Kasumi-1 (cell line): ENCODE data around the gene ALDH4A1.
A peak's percentile ranks its signal among the peaks of the same experiment; 100 is the strongest.

Experiments used
- DNase-seq, 2 experiments: peaks; one replicate each; lab custom pipeline; 2025; lab: John Stamatoyannopoulos, UW

Gene ALDH4A1

DNA sequence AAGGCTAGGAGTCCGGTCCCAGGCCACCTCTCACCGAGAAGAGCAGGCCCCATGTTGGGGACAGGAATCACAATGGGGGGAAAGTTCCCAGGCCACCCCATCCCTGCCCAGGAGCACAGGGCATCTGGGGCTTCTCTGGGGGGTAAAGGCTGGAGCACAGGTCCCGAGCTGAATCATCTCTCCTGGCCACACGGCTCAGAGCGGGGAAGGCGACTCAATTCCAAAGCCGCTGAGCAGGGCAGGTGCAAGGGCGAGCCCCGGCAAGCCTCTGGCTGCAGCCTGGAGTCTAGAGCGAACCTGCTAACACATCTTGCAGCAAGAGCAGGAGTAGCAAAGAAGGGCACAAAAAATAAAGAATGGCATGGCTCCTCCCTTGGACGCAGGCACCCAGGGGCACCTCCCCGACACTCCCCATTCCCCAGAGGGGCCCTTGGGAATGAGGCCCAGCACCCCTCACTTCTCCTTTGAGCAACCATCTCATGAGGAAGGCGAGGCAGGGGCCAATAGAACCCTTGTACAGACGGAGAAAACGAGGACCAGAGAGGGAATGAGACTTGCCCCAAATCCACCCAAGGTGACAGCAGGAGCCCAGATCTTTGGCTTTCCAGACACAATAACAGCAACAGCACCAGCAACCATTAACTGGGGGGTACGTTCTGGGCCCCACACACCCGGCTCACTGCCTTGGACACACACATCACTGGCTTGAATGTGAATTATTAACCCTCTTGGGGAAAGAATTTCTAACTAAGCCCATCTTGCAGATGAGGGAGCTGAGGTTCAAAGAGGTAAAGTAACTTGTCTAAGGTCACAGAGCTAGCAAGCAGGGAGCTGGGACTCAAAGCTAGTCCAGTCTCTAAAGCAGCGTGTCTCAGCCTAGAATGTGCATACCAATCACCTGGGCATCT, 20.7 kb upstream of the ALDH4A1 start:
- DNase-seq = no peak

DNA sequence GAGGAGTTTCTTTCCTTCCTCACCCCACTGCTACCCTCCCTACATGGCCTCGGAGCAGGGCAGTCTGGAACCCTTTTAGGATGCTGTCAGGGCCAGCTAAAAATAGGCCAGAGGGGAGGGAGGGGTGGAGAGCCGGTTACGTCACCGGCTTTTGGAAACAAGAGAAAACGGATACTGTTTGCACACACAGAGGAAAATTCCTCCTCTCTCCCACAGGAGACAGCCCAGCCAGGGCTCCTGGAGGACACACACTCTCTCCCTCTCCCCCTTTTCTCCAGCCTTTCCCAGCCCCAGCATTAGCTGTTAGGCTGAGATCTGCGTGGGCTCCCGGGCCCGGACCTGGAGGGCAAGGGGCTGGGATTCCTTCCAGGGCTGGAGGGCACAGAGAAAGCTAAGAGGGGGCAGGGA, 20.0 kb upstream of the ALDH4A1 start:
- no peak for DNase-seq

DNA sequence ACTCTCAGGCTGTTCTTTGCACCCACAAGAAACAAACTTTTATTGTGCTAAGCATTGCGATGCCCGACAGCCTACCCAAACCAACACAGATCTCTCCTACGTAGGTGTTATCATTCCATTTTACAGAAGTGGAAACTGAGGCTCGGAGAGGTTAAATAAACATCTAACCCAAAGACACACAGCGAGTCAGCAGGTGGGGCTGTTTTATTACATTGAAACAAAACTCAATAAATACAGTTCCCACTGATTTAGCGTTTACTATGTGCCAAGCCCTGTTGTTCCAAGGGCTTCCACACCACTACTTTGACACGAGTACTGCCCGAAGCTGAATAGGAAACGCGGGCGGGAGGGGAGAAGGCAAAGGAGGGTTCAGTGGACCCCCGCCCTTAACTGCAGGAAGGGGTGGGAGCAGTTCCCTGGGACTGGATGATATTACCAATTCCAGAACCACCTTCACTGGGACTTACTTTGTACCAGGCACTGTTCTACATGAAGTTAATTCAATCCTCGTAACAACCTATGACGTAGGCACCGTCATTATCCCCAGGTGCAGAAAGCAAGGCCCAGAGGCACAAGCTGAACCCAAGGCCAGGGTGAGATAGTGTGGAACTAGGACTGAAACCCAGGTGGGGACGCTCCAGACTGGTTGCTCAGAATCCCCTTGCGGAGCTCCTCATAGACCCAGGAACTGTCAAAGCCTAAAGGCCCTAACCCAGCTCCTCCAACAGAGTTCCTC, 19.3 kb upstream of the ALDH4A1 start:
- no peak for DNase-seq

DNA sequence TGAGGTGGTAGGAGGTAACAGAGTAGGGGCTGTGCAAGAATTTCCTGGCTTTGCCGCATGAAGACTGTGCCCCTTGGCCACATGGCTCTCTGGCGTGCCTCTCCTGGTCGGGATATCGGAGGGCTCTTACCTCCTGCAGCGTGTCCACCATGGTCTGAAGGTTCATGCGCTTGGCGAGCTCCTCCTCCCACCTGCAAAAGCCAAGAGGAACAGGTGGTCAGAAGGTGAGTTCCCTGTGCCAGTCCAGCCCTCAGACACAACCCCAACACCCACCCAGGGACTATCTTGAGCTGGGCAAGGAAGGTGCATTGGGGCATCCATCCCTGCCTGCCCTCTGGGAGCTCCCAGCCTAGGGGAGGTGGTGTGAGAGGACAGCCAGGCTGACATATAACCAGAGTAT, 18.6 kb upstream of the ALDH4A1 start:
- DNase-seq = no peak

- no peak for DNase-seq
Observed at GRCh38 chr1:18919956-18920355, 17.6 kb upstream of the ALDH4A1 start.

GRCh38 chr1:18919197-18919905, 17.0 kb upstream of the ALDH4A1 start:
- DNase-seq = no peak

GRCh38 chr1:18918417-18918816, 16.1 kb upstream of the ALDH4A1 start:
- no peak for DNase-seq

GRCh38 chr1:18917071-18917799, 14.9 kb upstream of the ALDH4A1 start:
- no peak for DNase-seq

DNA sequence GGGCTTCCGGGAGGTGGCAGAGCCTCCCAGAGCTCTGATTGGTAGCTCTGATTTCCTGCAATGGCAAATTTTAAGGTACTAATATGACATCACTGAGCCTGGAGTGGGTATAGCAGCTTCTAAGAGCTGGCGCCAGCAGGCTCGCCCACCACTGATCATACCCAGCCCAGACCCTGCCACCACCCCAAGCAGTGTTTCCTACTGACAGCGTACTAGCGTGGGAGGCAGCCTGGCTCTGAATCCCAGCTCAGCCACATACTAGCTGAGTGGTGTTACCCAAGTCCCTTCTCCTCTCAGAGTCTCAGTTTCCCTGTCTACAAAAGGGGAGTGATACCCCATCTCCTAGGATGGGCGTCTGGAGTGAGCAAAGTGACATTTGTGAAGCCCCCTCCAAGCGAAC, 13.0 kb upstream of the ALDH4A1 start:
- no peak for DNase-seq

GRCh38 chr1:18913065-18913835, 10.9 kb upstream of the ALDH4A1 start:
- DNase-seq = peak; percentile 63 to 65

- DNase-seq = no peak
Observed at GRCh38 chr1:18912550-18912949, 10.2 kb upstream of the ALDH4A1 start.

- no peak for DNase-seq
Observed at GRCh38 chr1:18908911-18909771, 6.8 kb upstream of the ALDH4A1 start.

GRCh38 chr1:18907917-18908845, 5.8 kb upstream of the ALDH4A1 start:
- peak; percentile 87 to 91 for DNase-seq

DNA sequence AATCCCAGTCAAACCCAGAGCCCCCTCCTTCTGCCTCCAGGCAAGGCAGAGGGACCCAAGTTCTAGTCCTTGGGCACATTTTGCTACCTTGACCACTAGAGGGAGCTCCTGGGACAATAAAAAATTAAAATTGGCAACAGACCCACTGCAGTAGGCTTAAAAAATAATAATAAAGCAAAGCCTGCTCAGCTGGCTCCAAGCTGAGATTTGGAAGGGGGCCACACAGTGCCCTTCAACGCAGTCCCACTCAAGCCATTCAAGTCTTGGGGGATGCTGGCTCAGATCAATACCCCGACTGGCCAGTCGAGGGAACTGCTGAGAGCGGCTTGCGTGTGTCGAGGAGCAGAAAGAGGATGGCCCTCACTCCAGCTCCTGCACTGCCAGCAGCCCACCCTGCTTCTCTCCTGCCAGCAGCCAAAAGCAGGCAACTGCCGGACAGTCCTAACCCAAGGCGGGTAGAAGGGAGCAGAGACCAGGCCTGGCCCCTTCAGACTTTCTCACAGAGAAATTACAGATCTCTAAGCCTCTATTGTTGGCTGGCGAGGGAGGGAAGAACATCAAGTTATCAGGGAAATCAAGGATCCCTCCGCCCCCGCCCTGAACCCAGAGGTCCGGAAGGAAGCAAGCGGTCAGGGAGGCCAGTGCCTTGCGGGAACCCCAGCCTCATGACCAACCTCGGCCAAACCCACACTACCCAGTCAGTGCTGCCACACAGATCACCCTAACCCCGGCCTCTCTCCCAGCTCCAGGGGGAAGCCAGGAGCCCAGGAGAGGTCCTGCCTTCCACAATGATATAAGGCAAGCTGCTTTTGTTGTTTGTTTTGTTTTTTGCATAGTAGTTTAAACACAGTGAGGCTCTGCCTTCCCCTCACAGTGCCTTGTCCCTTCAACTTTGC, 4.9 kb upstream of the ALDH4A1 start:
- DNase-seq = peak; percentile 83 to 85

DNA sequence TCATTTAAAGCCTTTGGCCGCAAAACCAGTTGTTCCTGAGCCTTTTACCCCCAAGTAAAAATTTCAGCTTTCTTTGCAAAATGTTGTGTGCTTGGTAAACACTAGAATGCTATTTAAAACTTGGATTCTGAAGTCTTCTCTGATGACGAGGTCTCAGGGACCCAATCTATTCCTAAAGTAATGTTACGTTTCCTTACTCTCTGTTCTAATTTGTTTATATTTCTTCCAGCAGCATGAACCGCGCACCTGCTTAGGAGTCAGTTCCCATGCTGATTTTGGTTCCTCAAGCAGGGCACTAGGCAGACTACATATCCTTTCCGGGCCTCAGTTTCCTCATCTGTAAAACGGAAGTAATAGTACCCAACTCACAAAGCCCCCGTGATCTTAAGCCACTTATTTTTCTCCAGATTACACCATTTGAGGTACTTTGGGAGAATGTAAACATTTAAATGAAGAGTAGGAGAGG, 969 bp upstream of the ALDH4A1 start:
- DNase-seq = peak in 1 of 2 experiments; percentile 29

DNA sequence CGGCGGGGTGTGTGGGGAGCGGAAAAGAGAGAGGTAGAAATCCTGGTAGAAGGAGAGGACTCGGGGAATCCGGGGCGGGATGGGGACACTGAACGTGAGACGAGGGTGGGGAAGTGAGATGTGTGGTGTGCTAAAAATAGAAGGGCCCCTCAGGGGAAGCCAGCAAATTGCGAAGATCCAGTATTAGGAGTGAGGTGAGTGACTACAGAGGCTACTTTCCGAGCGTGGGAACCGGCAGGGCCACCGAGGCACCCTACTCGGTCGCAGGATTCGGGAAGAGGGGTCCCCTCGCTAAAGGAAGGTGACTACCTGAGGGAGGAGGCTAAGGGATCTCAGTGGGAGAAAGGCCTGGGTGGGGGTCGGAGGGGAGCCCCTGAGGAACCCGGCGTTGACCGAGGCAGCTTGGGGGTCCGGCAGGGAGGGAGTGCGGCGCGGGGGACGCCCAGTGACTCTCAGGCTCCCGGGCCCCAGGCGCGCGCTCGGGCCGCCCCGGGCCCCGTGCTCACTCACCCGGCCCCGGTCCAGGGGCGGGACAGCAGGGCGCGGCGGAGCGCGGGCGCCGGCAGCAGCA, 318 bp downstream of the ALDH4A1 start:
- peak; percentile 12 to 20 for DNase-seq

GRCh38 chr1:18901147-18901951, 1.0 kb downstream of the ALDH4A1 start:
- DNase-seq = no peak
